Measurements from ENCODE around the gene GLCCI1. TPM values are rescaled to one million over a fixed set of nuclear protein-coding genes. Genes with fewer than 3 reads are reported as not detected.
A peak's percentile ranks its signal among the peaks of the same experiment; 100 is the strongest.

Gene GLCCI1
- total and polyA plus RNA-seq, 10 of the 15 experiments (the other 5 are each of a cell fraction or from before 2014, with no cell fraction given) = 12.6 to 92.0 (median 27.6) TPM

DNA sequence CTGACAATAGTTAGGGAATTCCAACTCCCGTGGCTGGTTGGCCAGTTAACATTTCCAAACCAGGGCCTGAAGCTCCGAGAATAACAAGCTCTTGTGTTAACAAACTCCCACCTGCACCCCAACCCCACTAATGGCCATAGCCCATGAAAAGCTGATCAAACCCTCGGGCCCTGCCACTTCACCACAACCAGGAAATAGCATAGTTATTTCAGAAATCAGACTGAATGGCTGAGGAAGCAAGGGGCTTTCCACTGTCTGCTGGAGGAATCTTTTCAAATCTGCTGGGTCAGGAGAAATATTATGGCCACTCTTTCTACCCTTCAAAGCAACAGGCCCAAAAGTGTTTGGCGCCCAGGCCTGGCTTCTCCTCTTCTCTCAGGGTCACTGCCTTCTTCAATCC lies 145.6 kb downstream of the GLCCI1 start (continued):
- peak; percentile 60; the same call in 1 of the 2 replicates for TF ChIP-seq CREM (IDR thresholded peaks at IDR 0.05; ENCODE audit: low read depth)
- no peak for TF ChIP-seq KAT2A (conservative IDR thresholded peaks at IDR 0.05; ENCODE audit: control insufficient read depth, low read depth, low read length)
- peak; percentile 63 for TF ChIP-seq IRF4 (IDR thresholded peaks at IDR 0.05; ENCODE audit: low read depth, low read length)
- TF ChIP-seq MTA2 (IDR thresholded peaks at IDR 0.05; ENCODE audit: low read depth) = peak; percentile 61
- TF ChIP-seq PAX5 (IDR thresholded peaks at IDR 0.05; ENCODE audit: borderline replicate concordance, low read depth, low read length) = 0 out of 2 replicates have a peak, but pooled peaks have one; percentile 9
- no peak for TF ChIP-seq BACH1 (IDR thresholded peaks at IDR 0.05; ENCODE audit: borderline replicate concordance)
- peak; percentile 69; the same call in 1 of the 2 replicates for TF ChIP-seq FOXM1 (IDR thresholded peaks at IDR 0.05; ENCODE audit: low read depth, low read length)
- TF ChIP-seq SRF (IDR thresholded peaks at IDR 0.05; ENCODE audit: low read depth in 2 of 2, low read length in 2 of 2) = no peak
- TF ChIP-seq, protein P1, sequence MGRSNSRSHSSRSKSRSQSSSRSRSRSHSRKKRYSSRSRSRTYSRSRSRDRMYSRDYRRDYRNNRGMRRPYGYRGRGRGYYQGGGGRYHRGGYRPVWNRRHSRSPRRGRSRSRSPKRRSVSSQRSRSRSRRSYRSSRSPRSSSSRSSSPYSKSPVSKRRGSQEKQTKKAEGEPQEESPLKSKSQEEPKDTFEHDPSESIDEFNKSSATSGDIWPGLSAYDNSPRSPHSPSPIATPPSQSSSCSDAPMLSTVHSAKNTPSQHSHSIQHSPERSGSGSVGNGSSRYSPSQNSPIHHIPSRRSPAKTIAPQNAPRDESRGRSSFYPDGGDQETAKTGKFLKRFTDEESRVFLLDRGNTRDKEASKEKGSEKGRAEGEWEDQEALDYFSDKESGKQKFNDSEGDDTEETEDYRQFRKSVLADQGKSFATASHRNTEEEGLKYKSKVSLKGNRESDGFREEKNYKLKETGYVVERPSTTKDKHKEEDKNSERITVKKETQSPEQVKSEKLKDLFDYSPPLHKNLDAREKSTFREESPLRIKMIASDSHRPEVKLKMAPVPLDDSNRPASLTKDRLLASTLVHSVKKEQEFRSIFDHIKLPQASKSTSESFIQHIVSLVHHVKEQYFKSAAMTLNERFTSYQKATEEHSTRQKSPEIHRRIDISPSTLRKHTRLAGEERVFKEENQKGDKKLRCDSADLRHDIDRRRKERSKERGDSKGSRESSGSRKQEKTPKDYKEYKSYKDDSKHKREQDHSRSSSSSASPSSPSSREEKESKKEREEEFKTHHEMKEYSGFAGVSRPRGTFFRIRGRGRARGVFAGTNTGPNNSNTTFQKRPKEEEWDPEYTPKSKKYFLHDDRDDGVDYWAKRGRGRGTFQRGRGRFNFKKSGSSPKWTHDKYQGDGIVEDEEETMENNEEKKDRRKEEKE (IDR thresholded peaks at IDR 0.05) = no peak
- TF ChIP-seq, protein P2, sequence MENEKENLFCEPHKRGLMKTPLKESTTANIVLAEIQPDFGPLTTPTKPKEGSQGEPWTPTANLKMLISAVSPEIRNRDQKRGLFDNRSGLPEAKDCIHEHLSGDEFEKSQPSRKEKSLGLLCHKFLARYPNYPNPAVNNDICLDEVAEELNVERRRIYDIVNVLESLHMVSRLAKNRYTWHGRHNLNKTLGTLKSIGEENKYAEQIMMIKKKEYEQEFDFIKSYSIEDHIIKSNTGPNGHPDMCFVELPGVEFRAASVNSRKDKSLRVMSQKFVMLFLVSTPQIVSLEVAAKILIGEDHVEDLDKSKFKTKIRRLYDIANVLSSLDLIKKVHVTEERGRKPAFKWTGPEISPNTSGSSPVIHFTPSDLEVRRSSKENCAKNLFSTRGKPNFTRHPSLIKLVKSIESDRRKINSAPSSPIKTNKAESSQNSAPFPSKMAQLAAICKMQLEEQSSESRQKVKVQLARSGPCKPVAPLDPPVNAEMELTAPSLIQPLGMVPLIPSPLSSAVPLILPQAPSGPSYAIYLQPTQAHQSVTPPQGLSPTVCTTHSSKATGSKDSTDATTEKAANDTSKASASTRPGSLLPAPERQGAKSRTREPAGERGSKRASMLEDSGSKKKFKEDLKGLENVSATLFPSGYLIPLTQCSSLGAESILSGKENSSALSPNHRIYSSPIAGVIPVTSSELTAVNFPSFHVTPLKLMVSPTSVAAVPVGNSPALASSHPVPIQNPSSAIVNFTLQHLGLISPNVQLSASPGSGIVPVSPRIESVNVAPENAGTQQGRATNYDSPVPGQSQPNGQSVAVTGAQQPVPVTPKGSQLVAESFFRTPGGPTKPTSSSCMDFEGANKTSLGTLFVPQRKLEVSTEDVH (IDR thresholded peaks at IDR 0.05; ENCODE audit: low read depth, partially characterized antibody) = no peak
- TF ChIP-seq ZSCAN29 (IDR thresholded peaks at IDR 0.05) = no peak
- TF ChIP-seq CBX5 (IDR thresholded peaks at IDR 0.05; ENCODE audit: low read depth) = peak; percentile 57; the same call in 1 of the 2 replicates
- no peak for TF ChIP-seq SMAD1 (IDR thresholded peaks at IDR 0.05; ENCODE audit: low read depth, partially characterized antibody)
- peak; percentile 50; the same call in 1 of the 2 replicates for TF ChIP-seq MTA3 (IDR thresholded peaks at IDR 0.05; ENCODE audit: borderline replicate concordance, low read length)
- TF ChIP-seq, protein P3, sequence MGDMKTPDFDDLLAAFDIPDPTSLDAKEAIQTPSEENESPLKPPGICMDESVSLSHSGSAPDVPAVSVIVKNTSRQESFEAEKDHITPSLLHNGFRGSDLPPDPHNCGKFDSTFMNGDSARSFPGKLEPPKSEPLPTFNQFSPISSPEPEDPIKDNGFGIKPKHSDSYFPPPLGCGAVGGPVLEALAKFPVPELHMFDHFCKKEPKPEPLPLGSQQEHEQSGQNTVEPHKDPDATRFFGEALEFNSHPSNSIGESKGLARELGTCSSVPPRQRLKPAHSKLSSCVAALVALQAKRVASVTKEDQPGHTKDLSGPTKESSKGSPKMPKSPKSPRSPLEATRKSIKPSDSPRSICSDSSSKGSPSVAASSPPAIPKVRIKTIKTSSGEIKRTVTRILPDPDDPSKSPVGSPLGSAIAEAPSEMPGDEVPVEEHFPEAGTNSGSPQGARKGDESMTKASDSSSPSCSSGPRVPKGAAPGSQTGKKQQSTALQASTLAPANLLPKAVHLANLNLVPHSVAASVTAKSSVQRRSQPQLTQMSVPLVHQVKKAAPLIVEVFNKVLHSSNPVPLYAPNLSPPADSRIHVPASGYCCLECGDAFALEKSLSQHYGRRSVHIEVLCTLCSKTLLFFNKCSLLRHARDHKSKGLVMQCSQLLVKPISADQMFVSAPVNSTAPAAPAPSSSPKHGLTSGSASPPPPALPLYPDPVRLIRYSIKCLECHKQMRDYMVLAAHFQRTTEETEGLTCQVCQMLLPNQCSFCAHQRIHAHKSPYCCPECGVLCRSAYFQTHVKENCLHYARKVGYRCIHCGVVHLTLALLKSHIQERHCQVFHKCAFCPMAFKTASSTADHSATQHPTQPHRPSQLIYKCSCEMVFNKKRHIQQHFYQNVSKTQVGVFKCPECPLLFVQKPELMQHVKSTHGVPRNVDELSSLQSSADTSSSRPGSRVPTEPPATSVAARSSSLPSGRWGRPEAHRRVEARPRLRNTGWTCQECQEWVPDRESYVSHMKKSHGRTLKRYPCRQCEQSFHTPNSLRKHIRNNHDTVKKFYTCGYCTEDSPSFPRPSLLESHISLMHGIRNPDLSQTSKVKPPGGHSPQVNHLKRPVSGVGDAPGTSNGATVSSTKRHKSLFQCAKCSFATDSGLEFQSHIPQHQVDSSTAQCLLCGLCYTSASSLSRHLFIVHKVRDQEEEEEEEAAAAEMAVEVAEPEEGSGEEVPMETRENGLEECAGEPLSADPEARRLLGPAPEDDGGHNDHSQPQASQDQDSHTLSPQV (IDR thresholded peaks at IDR 0.05) = no peak
- no peak for TF ChIP-seq HDAC2 (IDR thresholded peaks at IDR 0.05)
- TF ChIP-seq SPI1 (IDR thresholded peaks at IDR 0.05; ENCODE audit: borderline replicate concordance, insufficient read depth, low read depth, low read length) = no peak
- TF ChIP-seq ZBED1 (IDR thresholded peaks at IDR 0.05; ENCODE audit: borderline replicate concordance) = peak; percentile 79; the same call in 1 of the 2 replicates
- TF ChIP-seq NFYA (IDR thresholded peaks at IDR 0.05; ENCODE audit: borderline replicate concordance, low read depth, low read length) = no peak
- no peak for TF ChIP-seq RFX5 (IDR thresholded peaks at IDR 0.05; ENCODE audit: low read depth, low read length)
- TF ChIP-seq, protein P4, sequence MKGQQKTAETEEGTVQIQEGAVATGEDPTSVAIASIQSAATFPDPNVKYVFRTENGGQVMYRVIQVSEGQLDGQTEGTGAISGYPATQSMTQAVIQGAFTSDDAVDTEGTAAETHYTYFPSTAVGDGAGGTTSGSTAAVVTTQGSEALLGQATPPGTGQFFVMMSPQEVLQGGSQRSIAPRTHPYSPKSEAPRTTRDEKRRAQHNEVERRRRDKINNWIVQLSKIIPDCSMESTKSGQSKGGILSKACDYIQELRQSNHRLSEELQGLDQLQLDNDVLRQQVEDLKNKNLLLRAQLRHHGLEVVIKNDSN (IDR thresholded peaks at IDR 0.05; ENCODE audit: borderline replicate concordance, extremely low read length, insufficient read depth, low read depth, low read length) = no peak
